ENCODE results near the gene ATP8A1. TPM values are rescaled to one million over a fixed set of nuclear protein-coding genes. Genes with fewer than 3 reads are reported as not detected.

The ATP8A1 gene
- total RNA-seq, 2 donors from 2014 or later, result 17.9 to 18.7 TPM

- Histone ChIP-seq H3K9me3 (ENCODE audit: control insufficient read depth, low read length) (peaks cover 7% of the 10 kb centered on the region), H3K36me3 (ENCODE audit: control insufficient read depth, insufficient read depth, low read length) (no peaks in the 10 kb centered on the region), H3K27me3 (ENCODE audit: control insufficient read depth, insufficient read depth, low read length, poor library complexity, severe bottlenecking) (no peaks in the 10 kb centered on the region), H3K27ac (ENCODE audit: low read depth, low read length) (no peak overlapping the region), H3K4me1 (ENCODE audit: control insufficient read depth, insufficient read depth, low read length) (no peaks in the 10 kb centered on the region), H3K9ac (ENCODE audit: extremely low read depth, low read length, poor library complexity, severe bottlenecking) (no peak overlapping the region), H3K4me3 (ENCODE audit: low read length) (no peak overlapping the region)
- Mint-ChIP-seq H3K4me3 (no peak overlapping the region), H3K4me1 (peaks cover 7% of the 10 kb centered on the region), H3K9me3 (peaks cover 23% of the 10 kb centered on the region), H3K27me3 (ENCODE audit: insufficient read depth) (peaks cover 2% of the 10 kb centered on the region), H3K27ac (no peak overlapping the region), H3K36me3 (ENCODE audit: low read depth) (peaks cover 21% of the 10 kb centered on the region)
- WGBS, 2 experiments (ENCODE audit: insufficient coverage in 1 of 2, insufficient read length in 1 of 2), result 78 to 89% methylated on average over 4 of the region's 4 CpGs
- no peak for DNase-seq
- TF ChIP-seq CTCF (conservative IDR thresholded peaks at IDR 0.05), result no peak
Observed at GRCh38 chr4:42649870-42650269, 7.0 kb downstream of the ATP8A1 start.

- H3K9ac ChIP-seq (ENCODE audit: extremely low read depth, low read length, poor library complexity, severe bottlenecking), result no peak overlapping the region
- no peak for TF ChIP-seq CTCF (conservative IDR thresholded peaks at IDR 0.05)
- DNase-seq, result no peak
- 100% methylated on average over 2 of the region's 2 CpGs; no CpG with 5 or more reads in 1 of the 2 experiments for WGBS, 2 experiments (ENCODE audit: insufficient coverage in 1 of 2, insufficient read length in 1 of 2)
- Mint-ChIP-seq H3K27me3 (ENCODE audit: insufficient read depth) (no peaks in the 10 kb centered on the region), H3K4me3 (no peak overlapping the region), H3K4me1 (peaks cover 16% of the 10 kb centered on the region), H3K36me3 (ENCODE audit: low read depth) (peaks cover 17% of the 10 kb centered on the region), H3K9me3 (peaks cover 14% of the 10 kb centered on the region), H3K27ac (no peak overlapping the region)
- H3K27ac ChIP-seq (ENCODE audit: low read depth, low read length), result no peak overlapping the region
- peaks cover 4% of the 10 kb centered on the region for H3K4me1 ChIP-seq (ENCODE audit: control insufficient read depth, insufficient read depth, low read length)
- H3K9me3 ChIP-seq (ENCODE audit: control insufficient read depth, low read length), result peaks cover 7% of the 10 kb centered on the region
- H3K4me3 ChIP-seq (ENCODE audit: low read length), result no peak overlapping the region
- H3K36me3 ChIP-seq (ENCODE audit: control insufficient read depth, insufficient read depth, low read length), result no peaks in the 10 kb centered on the region
- H3K27me3 ChIP-seq (ENCODE audit: control insufficient read depth, insufficient read depth, low read length, poor library complexity, severe bottlenecking), result no peaks in the 10 kb centered on the region
Observed at GRCh38 chr4:42646999-42647541, 9.8 kb downstream of the ATP8A1 start.

- H3K27me3 ChIP-seq (ENCODE audit: control insufficient read depth, insufficient read depth, low read length, poor library complexity, severe bottlenecking), result no peaks in the 10 kb centered on the region
- no peak overlapping the region for H3K9ac ChIP-seq (ENCODE audit: extremely low read depth, low read length, poor library complexity, severe bottlenecking)
- Mint-ChIP-seq H3K27ac (no peak overlapping the region), H3K36me3 (ENCODE audit: low read depth) (peaks cover 12% of the 10 kb centered on the region), H3K4me3 (no peak overlapping the region), H3K9me3 (peaks cover 7% of the 10 kb centered on the region), H3K4me1 (peaks cover 25% of the 10 kb centered on the region), H3K27me3 (ENCODE audit: insufficient read depth) (no peaks in the 10 kb centered on the region)
- 95 to 97% methylated on average over 5 to 8 of the region's 8 CpGs for WGBS, 2 experiments (ENCODE audit: insufficient coverage in 1 of 2, insufficient read length in 1 of 2)
- no peak for TF ChIP-seq CTCF (conservative IDR thresholded peaks at IDR 0.05)
- H3K9me3 ChIP-seq (ENCODE audit: control insufficient read depth, low read length), result peaks cover under 1% of the 10 kb centered on the region
- H3K4me3 ChIP-seq (ENCODE audit: low read length), result no peak overlapping the region
- H3K4me1 ChIP-seq (ENCODE audit: control insufficient read depth, insufficient read depth, low read length), result peaks cover 4% of the 10 kb centered on the region
- H3K27ac ChIP-seq (ENCODE audit: low read depth, low read length), result no peak overlapping the region
- DNase-seq, result no peak
- no peaks in the 10 kb centered on the region for H3K36me3 ChIP-seq (ENCODE audit: control insufficient read depth, insufficient read depth, low read length)
Observed at GRCh38 chr4:42646013-42646784, 10.7 kb downstream of the ATP8A1 start.

All from endodermal cell (in vitro differentiated cells).